Spleen (tissue), 11 donors: ENCODE results near the gene SPIRE1. TPM values are rescaled to one million over a fixed set of nuclear protein-coding genes. Genes with fewer than 3 reads are reported as not detected.

Experiments used
- DNase-seq: peaks from one replicate; pipeline ENCODE4 v3.0.0-alpha.2; 2020
- H3K27ac ChIP-seq, 8 donors: fragments of 200-600 bp; sonication (generic) in 7 of 8; 1 replicate in 4 of 8; 2 replicates in 4 of 8; pipeline versions ENCODE4 v1.5.0 to v1.8.0; 2016 to 2021; ENCODE audit warnings: inconsistent platforms in 4 of 8, mild to moderate bottlenecking in 4 of 8, moderate library complexity in 1 of 8
- H3K27me3 ChIP-seq, 7 donors: fragments of 200-600 bp; sonication (generic) in 6 of 7; replicated peaks in 1 of 7; 1 replicate in 4 of 7; 2 replicates in 3 of 7; pipeline versions ENCODE4 v1.5.0 to v1.8.0; 2016 to 2021; ENCODE audit warnings: inconsistent platforms in 3 of 7, mild to moderate bottlenecking in 1 of 7
- H3K36me3 ChIP-seq, 6 donors: fragments of 200-600 bp; sonication (generic) in 5 of 6; 1 replicate in 4 of 6; 2 replicates in 2 of 6; pipeline versions ENCODE4 v1.5.0 to v1.8.0; 2016 to 2021; ENCODE audit warnings: inconsistent platforms in 2 of 6
- H3K4me1 ChIP-seq, 6 donors: fragments of 200-600 bp; sonication (generic) in 5 of 6; 1 replicate in 3 of 6; 2 replicates in 3 of 6; pipeline versions ENCODE4 v1.5.0 to v1.8.0; 2016 to 2021; ENCODE audit warnings: inconsistent platforms in 3 of 6
- H3K4me3 ChIP-seq, 8 donors: fragments of 200-600 bp; sonication (generic) in 7 of 8; 1 replicate in 4 of 8; 2 replicates in 4 of 8; pipeline versions ENCODE4 v1.5.0 to v1.8.0; 2016 to 2021; ENCODE audit warnings: inconsistent platforms in 4 of 8, mild to moderate bottlenecking in 4 of 8, moderate library complexity in 2 of 8
- H3K9me3 ChIP-seq, 8 donors: fragments of 200-600 bp; sonication (generic) in 7 of 8; 1 replicate in 4 of 8; 2 replicates in 4 of 8; pipeline versions ENCODE4 v1.5.0 to v1.8.0; 2016 to 2021; ENCODE audit warnings: inconsistent platforms in 4 of 8
- CTCF ChIP-seq, 11 experiments: fragments of 200-600 bp in 7 of 11; fragments of 450-650 bp in 4 of 11; sonication (generic) in 4 of 11; IDR thresholded peaks in 8 of 11; conservative IDR thresholded peaks in 3 of 11; 1 replicate in 7 of 11; 2 replicates in 4 of 11; pipeline versions ENCODE4 v1.4.0 to v1.8.0; 2016 to 2021; ENCODE audit warnings: antibody characterized with exemption in 11 of 11, inconsistent platforms in 4 of 11, mild to moderate bottlenecking in 1 of 11
- POLR2A ChIP-seq, 3 donors: fragments of 450-650 bp; IDR thresholded peaks; one replicate each; pipeline ENCODE4 v1.5.1; 2017; ENCODE audit warnings: antibody characterized with exemption in 3 of 3, mild to moderate bottlenecking in 1 of 3
- POLR2AphosphoS5 ChIP-seq, 3 donors: sonication (generic); formaldehyde crosslinking; IDR thresholded peaks; one replicate each; pipeline ENCODE4 v1.5.1; 2017; ENCODE audit warnings: antibody characterized with exemption in 3 of 3
- WGBS, 5 donors: extraction: QIAGEN DNeasy Blood & Tissue Kit in 3 of 5; methylation state at CpG; one replicate each; pipeline versions ENCODE4 v1.1.5 to v1.1.7; 2013 to 2018; 5-methylcytosine and 5-hydroxymethylcytosine counted together
- intact Hi-C: fragments of 100-400 bp; cut with DNase I; formaldehyde crosslinking; loops from one replicate; pipeline ENCODE4 v1.15.0; 2023; ENCODE audit warnings: low total_unique reads
- polyA plus RNA-seq, 3 donors: library from polyadenylated mRNA; stranded (reverse); fragments of 200-250 nt; gene quantifications; one replicate each; pipeline ENCODE4 v1.2.1, GENCODE V29; 2013
- total RNA-seq, 7 donors: library from RNA; depleted of rRNA in 3 of 7; stranded (reverse); fragments of >200 nt in 3 of 7; fragmentation: NEBNext Ultra II Directional in 4 of 7; extraction: Animal tissue kit (Norgen Biotek cat#: 25700) in 4 of 7; gene quantifications; one replicate each; pipeline versions ENCODE4 v1.1.0 to v1.2.1, GENCODE V29; 2016 to 2021
- donor health status: healthy with polysubstance abuse.
- donor health status: DM: no; HTN: no; CAD: no; lungs with moderate emphysema.
- donor health status: DM: no; HTN: no; CAD: no.
- donor health status: Bipolar disorder and iron deficiency.
- donor health status: healthy.
- donor health status: DM: no; HTN: no; CAD: no.
- donor health status: DM: yes; HTN: yes; CAD: no.

SPIRE1 gene
- total and polyA plus RNA-seq, 10 donors, result 1.4 to 19.4 (median 11.1) TPM

DNA sequence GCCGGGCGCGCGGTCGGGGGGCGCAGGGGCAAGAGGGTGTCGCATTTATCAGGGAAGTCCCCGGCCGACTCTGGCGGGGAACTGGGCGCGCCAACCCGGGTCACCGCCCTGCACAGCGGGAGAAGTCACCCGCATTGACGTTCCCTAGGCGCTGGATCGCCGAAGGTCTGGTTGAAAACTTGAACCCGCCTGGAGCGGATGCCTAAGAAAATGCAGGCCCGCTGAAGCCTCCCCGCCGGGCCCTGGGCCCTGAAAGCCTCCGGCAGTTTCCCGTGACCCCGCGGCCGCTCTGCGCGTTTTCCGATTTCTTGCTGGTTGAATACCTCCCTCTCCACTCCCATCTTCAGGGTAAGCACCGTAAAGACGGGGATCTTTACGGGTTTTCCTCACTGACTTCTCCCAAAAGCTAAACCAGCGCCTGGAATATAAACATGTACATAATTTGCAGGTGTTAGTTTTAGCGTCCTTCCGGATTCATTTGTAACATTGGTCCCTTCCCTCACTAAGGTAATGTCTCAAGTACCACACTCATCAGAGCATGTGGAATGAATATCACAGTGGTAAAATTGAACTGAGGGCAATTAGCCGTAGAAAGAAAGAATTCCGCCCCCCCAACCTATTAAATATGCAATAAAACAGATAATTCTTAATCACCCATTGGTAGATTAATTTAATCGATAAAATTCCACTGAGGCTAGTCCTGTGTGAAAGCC is 675 bp upstream of the SPIRE1 start:
- Histone ChIP-seq H3K36me3 (no peaks in the 10 kb centered on the region), H3K27me3 (peaks cover 0 to 38% (median 0%) of the 10 kb centered on the region in 7 donors), H3K4me1 (peaks cover 0 to 38% (median 18%) of the 10 kb centered on the region in 6 donors), H3K9me3 (no peaks in the 10 kb centered on the region), H3K27ac (peak overlapping the region in 7 of 8 donors; percentile 58 to 91 (median 86)), H3K4me3 (peak overlapping the region; percentile 54 to 96 (median 80))
- WGBS, 5 donors, result 14 to 37% (median 18%) methylated on average over 25 to 42 of the region's 42 CpGs
- intact Hi-C loops, result no loop called here
- TF ChIP-seq POLR2AphosphoS5 (IDR thresholded peaks at IDR 0.05) (no peak), CTCF (IDR thresholded peaks at IDR 0.05 in 8 of 11, conservative IDR thresholded peaks at IDR 0.05 in 3 of 11) (no peak), POLR2A (IDR thresholded peaks at IDR 0.05) (no peak)
- DNase-seq, result no peak

DNA sequence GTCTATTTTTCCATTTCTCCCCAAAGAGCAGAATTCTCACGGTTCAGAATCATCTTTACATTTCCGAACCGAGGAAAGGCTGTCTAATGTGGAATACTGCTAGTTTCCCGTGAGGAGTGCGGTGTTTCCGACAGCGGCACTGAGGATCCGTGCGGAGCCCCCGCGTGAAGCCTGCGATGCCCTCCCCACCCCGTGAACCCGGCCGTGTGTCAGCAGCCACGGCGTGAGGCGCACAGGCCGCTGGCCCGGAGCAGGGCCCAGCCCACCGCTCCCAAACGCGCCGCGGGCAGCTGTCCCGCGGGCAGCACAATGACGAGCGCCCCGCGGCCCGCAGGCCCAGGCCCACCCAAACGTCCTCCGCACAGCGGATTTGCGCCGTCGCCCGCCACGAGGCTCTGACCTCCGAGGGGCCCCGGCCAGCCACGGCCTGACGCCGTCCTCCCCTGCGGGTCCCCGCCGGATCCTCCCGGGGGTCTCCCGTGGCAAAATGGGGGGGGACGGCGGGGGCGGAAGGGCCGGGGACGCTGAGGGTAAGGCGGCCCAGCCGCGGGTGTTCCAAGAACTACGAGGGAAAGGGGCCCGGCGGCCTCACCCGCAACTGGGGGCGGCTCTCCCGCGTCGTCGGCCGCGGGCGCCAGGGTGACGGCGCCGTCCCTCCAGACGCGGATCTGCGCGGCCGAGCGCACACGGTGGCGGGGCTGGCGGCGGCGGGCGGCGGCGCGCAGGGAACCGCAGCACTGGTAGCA is 796 bp downstream of the SPIRE1 start:
- Histone ChIP-seq H3K4me1 (peaks cover 0 to 46% (median 18%) of the 10 kb centered on the region in 6 donors), H3K27ac (peak overlapping the region; percentile 38 to 91 (median 86)), H3K9me3 (no peaks in the 10 kb centered on the region), H3K36me3 (no peaks in the 10 kb centered on the region), H3K27me3 (peaks cover 0 to 38% (median 0%) of the 10 kb centered on the region in 7 donors), H3K4me3 (peak overlapping the region; percentile 54 to 96 (median 80))
- 1 to 4% (median 2%) methylated on average over 30 to 89 of the region's 89 CpGs for WGBS, 5 donors
- intact Hi-C loops, result no loop called here
- peak; percentile 77 for DNase-seq
- TF ChIP-seq POLR2AphosphoS5 (IDR thresholded peaks at IDR 0.05) (peak in 2 of 3 donors; percentile 65), CTCF (IDR thresholded peaks at IDR 0.05 in 8 of 11, conservative IDR thresholded peaks at IDR 0.05 in 3 of 11) (no peak)

DNA sequence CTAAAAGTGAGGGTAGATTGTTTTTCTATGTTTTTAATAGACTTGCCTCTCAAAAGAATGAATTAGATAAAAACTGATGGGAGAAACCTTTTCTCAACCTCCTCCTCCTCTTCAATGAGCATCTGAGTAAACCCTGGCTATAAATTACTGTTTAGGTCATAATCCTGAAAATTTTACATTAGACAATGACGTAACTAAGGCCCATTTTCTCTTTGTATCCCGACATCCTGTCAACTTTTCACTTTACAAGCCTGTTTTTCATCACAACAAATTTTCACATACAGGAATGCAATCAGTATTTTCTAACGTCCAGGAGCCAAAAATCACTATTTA is 1.3 kb downstream of the SPIRE1 start:
- Histone ChIP-seq H3K36me3 (no peaks in the 10 kb centered on the region), H3K9me3 (no peaks in the 10 kb centered on the region), H3K4me1 (peaks cover 0 to 46% (median 18%) of the 10 kb centered on the region in 6 donors), H3K27ac (peak overlapping the region; percentile 38 to 91 (median 86)), H3K27me3 (peaks cover 0 to 38% (median 0%) of the 10 kb centered on the region in 7 donors), H3K4me3 (peak overlapping the region in 7 of 8 donors; percentile 54 to 96 (median 84))
- no peak for DNase-seq
- 20 to 36% (median 24%) methylated on average over 3 of the region's 3 CpGs for WGBS, 5 donors
- intact Hi-C loops, result no loop called here
- no peak for TF ChIP-seq POLR2AphosphoS5 (IDR thresholded peaks at IDR 0.05)

GRCh38 chr18:12654971-12655370 is 2.9 kb downstream of the SPIRE1 start:
- WGBS, 5 donors, result 76 to 100% (median 89%) methylated on average over 1 of the region's 1 CpG
- Histone ChIP-seq H3K9me3 (no peaks in the 10 kb centered on the region), H3K36me3 (no peaks in the 10 kb centered on the region), H3K4me1 (peaks cover 0 to 46% (median 18%) of the 10 kb centered on the region in 6 donors), H3K4me3 (no peak overlapping the region), H3K27ac (no peak overlapping the region), H3K27me3 (peaks cover 0 to 38% (median 0%) of the 10 kb centered on the region in 7 donors)
- intact Hi-C loops, result no loop called here
- TF ChIP-seq CTCF (IDR thresholded peaks at IDR 0.05 in 8 of 11, conservative IDR thresholded peaks at IDR 0.05 in 3 of 11) (no peak), POLR2AphosphoS5 (IDR thresholded peaks at IDR 0.05) (no peak), POLR2A (IDR thresholded peaks at IDR 0.05) (no peak)
- DNase-seq, result no peak
